MG63 (cell line): ENCODE measurements around the gene NOS3. TPM values are rescaled to one million over a fixed set of nuclear protein-coding genes. Genes with fewer than 3 reads are reported as not detected.

Experiments used
- DNase-seq: peaks from one replicate; pipeline ENCODE4 v3.0.0-alpha.2; 2020
- H3K27me3 ChIP-seq: fragments of 250-450 bp; sonication (Bioruptor Pico); 2 replicates; pipeline ENCODE4 v1.5.1; 2020; ENCODE audit warnings: mild to moderate bottlenecking, moderate library complexity
- H3K36me3 ChIP-seq: fragments of 250-450 bp; sonication (Bioruptor Pico); 2 replicates; pipeline ENCODE4 v1.5.1; 2020; ENCODE audit warnings: mild to moderate bottlenecking, moderate library complexity
- H3K4me3 ChIP-seq: fragments of 250-450 bp; sonication (Bioruptor Pico); 2 replicates; pipeline ENCODE4 v1.5.1; 2020; ENCODE audit warnings: mild to moderate bottlenecking, moderate library complexity
- H3K9me3 ChIP-seq: fragments of 250-450 bp; sonication (Bioruptor Pico); 2 replicates; pipeline ENCODE4 v1.5.1; 2020; ENCODE audit warnings: mild to moderate bottlenecking, moderate library complexity
- total RNA-seq: library from RNA; depleted of rRNA; stranded (reverse); fragments of >200 nt; shearing (Covaris generic); gene quantifications from 2 replicates; pipeline ENCODE4 v1.2.3, GENCODE V29; 2014; ENCODE audit warnings: low replicate concordance

NOS3 gene
- total RNA-seq, 1 experiment from 2014 or later = not detected

- H3K36me3 ChIP-seq = no peaks in the 10 kb centered on the region
These were observed 30.8 kb upstream of the NOS3 start for GRCh38 chr7:150959739-150960734.

GRCh38 chr7:150961510-150962289 is 29.1 kb upstream of the NOS3 start:
- no peaks in the 10 kb centered on the region for H3K9me3 ChIP-seq
- no peak overlapping the region for H3K4me3 ChIP-seq
- no peaks in the 10 kb centered on the region for H3K36me3 ChIP-seq
- DNase-seq = no peak
- H3K27me3 ChIP-seq = no peaks in the 10 kb centered on the region

More at GRCh38 chr7:150959739-150960734, 30.8 kb upstream of the NOS3 start:
- Histone ChIP-seq H3K27me3 (no peaks in the 10 kb centered on the region), H3K9me3 (no peaks in the 10 kb centered on the region), H3K4me3 (no peak overlapping the region)
- DNase-seq = no peak

DNA sequence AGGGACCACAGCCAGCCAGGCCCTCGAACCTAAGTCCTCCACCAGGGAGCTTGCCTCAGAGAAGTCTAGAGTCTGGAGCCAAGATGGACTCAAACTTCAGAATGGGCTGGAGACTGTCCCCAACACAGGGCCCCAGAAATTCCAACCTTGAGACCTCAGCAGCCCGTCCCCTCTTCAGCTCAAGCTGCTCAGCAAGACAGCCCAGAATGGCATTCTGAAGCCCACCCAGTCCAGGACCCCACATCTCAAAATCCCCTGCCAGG is 28.6 kb upstream of the NOS3 start:
- no peak for DNase-seq
- Histone ChIP-seq H3K27me3 (no peaks in the 10 kb centered on the region), H3K9me3 (no peaks in the 10 kb centered on the region), H3K4me3 (no peak overlapping the region), H3K36me3 (no peaks in the 10 kb centered on the region)

DNA sequence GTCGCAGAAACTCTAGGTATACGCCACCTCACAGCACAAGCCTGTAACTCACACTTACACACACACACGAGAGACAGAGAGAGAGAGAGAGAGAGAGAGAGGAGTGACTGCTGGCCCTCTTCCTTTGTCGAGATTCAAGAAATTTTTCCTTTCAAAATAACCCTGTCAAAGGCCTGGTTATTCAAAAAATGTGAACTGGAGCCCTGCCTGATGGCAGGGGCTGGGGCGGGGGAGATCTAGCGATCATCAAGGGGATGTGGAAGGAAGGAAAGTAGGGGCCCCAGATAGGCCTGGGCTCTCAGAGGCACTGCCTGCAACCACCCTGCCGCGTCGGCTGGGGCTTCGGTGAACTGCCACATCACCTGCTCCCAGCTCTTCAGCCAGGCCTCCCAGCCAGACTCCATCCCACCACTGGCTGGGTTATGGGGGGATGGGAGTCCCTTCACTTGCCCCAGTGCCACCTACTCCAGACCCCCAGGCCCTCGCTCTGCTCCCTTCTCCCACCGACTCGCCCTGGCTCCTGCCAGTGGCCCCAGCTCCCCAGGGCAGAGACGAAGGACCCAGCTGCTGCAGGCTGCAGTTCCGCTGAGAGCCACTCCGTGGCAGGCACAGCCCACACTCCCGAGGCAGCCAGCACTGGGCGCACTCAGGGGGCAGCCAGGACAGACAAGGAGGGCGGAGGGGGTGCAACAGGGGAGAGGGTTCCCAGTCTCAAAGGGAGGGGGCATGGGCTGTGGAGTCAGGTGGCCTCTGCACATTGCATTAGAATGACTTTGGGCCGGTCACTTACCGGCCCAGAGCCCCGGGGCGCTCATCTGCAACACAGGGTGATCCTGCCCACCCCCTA is 28.0 kb upstream of the NOS3 start:
- peak; percentile 24 for DNase-seq
- no peaks in the 10 kb centered on the region for H3K9me3 ChIP-seq
- H3K4me3 ChIP-seq = no peak overlapping the region
- H3K36me3 ChIP-seq = no peaks in the 10 kb centered on the region
- no peaks in the 10 kb centered on the region for H3K27me3 ChIP-seq

DNA sequence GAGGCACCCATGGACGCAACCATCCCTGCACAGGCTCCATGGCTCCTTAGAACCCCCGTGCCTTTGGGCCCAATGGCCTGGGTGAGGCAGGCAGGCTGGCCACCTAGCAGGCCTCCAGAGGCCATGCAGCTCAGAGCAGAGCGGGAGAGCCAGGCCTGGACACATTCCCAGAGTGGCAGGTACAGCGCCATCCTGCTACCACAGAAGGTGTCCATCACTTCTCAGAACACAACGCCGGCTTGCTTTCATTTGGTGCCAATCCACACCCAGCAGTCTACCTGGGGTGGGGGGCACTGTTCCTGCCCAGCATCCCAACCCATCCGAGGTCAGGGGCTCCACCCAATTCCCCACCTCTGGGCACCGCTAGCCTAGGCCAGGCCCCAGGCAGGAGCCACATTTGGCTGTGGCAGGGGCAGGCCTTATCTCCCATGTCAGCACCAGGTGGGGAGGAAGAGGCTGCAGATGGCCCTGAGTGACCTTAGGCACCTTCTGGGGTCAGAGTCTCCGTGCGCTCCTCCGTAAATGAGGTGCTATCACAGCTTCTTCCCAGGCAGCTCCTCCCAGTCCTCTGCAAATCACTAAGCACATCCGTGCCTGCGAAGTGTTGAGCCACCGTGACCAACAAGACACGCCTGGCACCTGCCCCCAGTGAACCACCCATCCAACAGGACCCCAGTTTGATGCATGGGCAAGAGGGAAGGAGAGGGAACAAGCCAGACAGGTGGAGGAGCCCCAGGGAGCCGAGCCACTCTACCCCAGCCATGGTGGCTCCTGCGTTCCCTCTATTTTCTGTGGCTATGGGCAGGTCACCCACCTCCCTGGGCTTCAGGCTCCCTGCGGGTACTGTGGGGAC is 26.9 kb upstream of the NOS3 start:
- no peaks in the 10 kb centered on the region for H3K36me3 ChIP-seq
- no peaks in the 10 kb centered on the region for H3K27me3 ChIP-seq
- DNase-seq = no peak
- H3K4me3 ChIP-seq = no peak overlapping the region
- H3K9me3 ChIP-seq = no peaks in the 10 kb centered on the region

GRCh38 chr7:150964593-150965111 is 26.2 kb upstream of the NOS3 start:
- H3K27me3 ChIP-seq = no peaks in the 10 kb centered on the region
- DNase-seq = no peak
- H3K9me3 ChIP-seq = no peaks in the 10 kb centered on the region
- H3K36me3 ChIP-seq = no peaks in the 10 kb centered on the region
- no peak overlapping the region for H3K4me3 ChIP-seq

- no peak for DNase-seq
- H3K36me3 ChIP-seq = no peaks in the 10 kb centered on the region
- no peaks in the 10 kb centered on the region for H3K9me3 ChIP-seq
- H3K4me3 ChIP-seq = no peak overlapping the region
- H3K27me3 ChIP-seq = no peaks in the 10 kb centered on the region
These were observed 25.5 kb upstream of the NOS3 start for GRCh38 chr7:150965273-150965830.

DNA sequence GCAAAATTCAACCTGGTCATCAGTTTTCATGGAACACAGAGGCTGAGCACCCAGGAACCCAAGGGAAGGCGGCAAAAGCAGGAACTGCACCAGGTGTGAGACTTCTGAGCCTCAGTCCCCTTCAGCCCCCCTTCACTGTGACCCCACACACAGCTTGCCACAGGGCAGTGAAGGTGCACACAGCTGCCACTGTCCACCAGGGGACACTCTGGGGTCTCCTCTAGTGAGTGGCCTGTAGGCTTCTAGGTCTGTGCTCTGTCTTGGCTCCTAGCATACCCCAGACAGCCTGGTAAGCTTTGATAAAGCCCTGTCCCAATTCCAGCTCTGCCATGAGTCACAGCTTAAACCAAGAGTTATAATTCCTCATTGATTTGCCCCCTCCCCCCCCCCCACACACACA is 24.8 kb upstream of the NOS3 start:
- no peak overlapping the region for H3K4me3 ChIP-seq
- no peaks in the 10 kb centered on the region for H3K9me3 ChIP-seq
- H3K27me3 ChIP-seq = no peaks in the 10 kb centered on the region
- no peaks in the 10 kb centered on the region for H3K36me3 ChIP-seq
- no peak for DNase-seq

DNA sequence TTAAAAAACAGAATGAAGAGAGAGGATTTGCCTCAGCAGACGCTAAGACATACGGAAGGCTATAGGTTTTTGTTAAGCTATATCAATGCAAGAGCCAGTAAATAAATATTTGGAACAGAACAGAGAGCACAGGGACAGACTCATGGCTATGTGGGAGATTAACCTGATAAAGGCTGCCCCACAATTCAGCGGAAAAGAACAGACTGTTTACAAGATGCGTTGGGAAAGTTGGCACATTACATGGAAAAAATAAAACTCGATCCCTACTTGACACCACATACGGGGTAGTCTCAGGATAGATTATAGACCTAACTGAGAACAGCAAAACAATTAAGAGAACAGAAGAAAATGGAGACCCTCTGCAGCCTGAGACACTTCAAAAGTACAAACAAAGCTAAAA is 23.5 kb upstream of the NOS3 start:
- DNase-seq = no peak
- Histone ChIP-seq H3K36me3 (no peaks in the 10 kb centered on the region), H3K4me3 (no peak overlapping the region), H3K27me3 (no peaks in the 10 kb centered on the region), H3K9me3 (no peaks in the 10 kb centered on the region)

DNA sequence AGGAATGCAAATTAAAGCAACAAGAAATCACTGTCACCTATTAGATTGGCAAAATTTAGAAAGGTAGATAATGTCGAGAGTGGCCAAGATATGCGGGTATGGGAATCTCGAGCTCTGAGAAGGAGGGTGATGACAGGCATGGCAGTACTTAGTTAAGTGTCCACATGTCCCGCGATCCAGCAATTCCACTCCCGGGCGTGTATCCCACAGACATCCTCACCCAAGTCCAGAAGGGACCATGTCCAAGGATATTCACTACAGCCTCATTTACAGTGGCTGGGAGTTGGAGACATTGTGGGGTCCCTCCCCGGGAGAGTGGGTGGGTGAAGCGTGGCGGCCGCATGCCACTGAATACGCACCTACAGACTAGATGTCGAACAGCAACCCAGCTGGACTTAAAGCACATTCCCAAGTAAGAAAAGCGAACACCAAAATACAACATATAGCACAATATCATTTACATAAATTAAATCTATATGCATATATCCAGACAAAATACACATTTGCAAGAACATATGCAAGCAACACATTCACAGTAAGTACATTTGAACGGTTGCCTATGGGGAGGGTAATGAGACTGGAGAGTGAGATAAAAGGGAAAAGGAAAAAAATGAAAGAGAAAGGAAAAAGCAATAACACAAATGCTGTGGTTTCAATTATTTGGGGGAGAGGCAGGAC is 22.6 kb upstream of the NOS3 start:
- DNase-seq = no peak
- Histone ChIP-seq H3K4me3 (no peak overlapping the region), H3K27me3 (no peaks in the 10 kb centered on the region), H3K36me3 (no peaks in the 10 kb centered on the region), H3K9me3 (no peaks in the 10 kb centered on the region)

DNA sequence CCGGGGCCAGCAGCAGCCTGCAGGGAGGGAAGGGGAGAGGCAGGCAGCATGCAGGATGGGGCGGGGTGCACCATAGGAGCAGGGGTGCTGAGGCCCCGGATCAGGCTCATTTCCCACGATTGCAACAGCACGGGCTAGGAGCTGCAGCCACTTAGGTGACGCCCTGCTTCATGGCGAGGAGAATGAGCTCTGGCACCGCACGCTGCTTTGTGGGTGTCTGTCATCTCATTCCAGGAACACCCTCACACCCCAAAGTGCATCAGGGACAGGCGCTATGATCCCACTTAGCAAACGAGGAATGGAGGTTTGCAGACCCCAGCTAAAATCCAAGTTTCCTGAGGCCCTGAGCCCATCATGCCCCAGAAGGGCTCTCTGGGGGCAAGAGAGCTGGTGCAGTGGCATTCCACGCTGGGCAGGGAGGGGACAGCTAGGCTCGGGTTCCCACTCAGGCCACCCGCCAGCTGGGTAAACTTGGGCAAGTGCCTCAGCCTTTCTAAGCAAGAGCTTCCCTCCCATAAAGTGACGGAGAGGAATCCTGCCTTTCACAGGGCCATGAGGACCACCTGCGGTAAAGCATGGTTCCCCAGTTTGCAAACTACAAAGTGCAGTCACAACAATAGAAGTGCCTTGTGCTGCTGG is 22.0 kb upstream of the NOS3 start:
- Histone ChIP-seq H3K27me3 (no peaks in the 10 kb centered on the region), H3K4me3 (no peak overlapping the region), H3K9me3 (no peaks in the 10 kb centered on the region), H3K36me3 (no peaks in the 10 kb centered on the region)
- DNase-seq = no peak

- no peak for DNase-seq
- Histone ChIP-seq H3K4me3 (no peak overlapping the region), H3K36me3 (no peaks in the 10 kb centered on the region), H3K27me3 (no peaks in the 10 kb centered on the region), H3K9me3 (no peaks in the 10 kb centered on the region)
These were observed 21.3 kb upstream of the NOS3 start for GRCh38 chr7:150969475-150969874.

- Histone ChIP-seq H3K36me3 (no peaks in the 10 kb centered on the region), H3K27me3 (no peaks in the 10 kb centered on the region), H3K4me3 (no peak overlapping the region), H3K9me3 (no peaks in the 10 kb centered on the region)
- no peak for DNase-seq
These were observed 20.4 kb upstream of the NOS3 start for GRCh38 chr7:150970424-150970823.

- DNase-seq = no peak
- no peak overlapping the region for H3K4me3 ChIP-seq
- H3K36me3 ChIP-seq = no peaks in the 10 kb centered on the region
- H3K27me3 ChIP-seq = no peaks in the 10 kb centered on the region
- H3K9me3 ChIP-seq = no peaks in the 10 kb centered on the region
These were observed 19.4 kb upstream of the NOS3 start for GRCh38 chr7:150971242-150972022.
